D721Med (cell line): ENCODE measurements around the gene CECR2.

ENCODE experiments used
- DNase-seq: peaks from one replicate; pipeline ENCODE4 v3.0.0; 2011; ENCODE audit warnings: low spot score; ENCODE audit not compliant: insufficient read length
- FAIRE-seq: peaks from 2 replicates; lab custom pipeline; 2011; peaks lifted over from hg19 to GRCh38; lab: Jason Lieb, UNC
- TF ChIP-seq, protein P1 (sequence below): IDR thresholded peaks from 2 replicates; pipeline ENCODE4 v1.5.1; 2012; ENCODE audit warnings: mild to moderate bottlenecking, control low read depth; ENCODE audit not compliant: insufficient read depth; ENCODE audit errors: missing control alignments

CECR2 gene

GRCh38 chr22:17438026-17438425 is 68.8 kb downstream of the CECR2 start:
- FAIRE-seq, result no peak

DNA sequence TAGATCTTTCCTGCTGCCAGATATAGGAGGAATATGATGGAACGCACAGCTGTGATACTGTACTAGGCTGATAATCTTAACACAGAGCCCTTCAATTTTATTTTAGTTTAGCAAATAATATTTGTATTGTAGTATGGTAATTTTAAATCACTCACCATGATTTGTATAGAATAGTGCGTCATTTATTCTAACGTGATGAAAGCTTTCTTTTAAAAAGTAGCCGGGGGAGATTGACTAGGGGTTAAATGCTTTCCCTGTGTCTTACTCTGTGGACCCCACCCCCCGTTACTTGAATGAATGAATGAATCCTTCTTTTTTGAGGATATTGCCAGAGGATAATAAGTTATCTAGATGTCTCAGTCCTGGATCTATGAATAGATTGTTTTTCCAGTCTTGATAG is 72.1 kb downstream of the CECR2 start:
- TF ChIP-seq, protein P1, sequence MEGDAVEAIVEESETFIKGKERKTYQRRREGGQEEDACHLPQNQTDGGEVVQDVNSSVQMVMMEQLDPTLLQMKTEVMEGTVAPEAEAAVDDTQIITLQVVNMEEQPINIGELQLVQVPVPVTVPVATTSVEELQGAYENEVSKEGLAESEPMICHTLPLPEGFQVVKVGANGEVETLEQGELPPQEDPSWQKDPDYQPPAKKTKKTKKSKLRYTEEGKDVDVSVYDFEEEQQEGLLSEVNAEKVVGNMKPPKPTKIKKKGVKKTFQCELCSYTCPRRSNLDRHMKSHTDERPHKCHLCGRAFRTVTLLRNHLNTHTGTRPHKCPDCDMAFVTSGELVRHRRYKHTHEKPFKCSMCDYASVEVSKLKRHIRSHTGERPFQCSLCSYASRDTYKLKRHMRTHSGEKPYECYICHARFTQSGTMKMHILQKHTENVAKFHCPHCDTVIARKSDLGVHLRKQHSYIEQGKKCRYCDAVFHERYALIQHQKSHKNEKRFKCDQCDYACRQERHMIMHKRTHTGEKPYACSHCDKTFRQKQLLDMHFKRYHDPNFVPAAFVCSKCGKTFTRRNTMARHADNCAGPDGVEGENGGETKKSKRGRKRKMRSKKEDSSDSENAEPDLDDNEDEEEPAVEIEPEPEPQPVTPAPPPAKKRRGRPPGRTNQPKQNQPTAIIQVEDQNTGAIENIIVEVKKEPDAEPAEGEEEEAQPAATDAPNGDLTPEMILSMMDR, result no peak
- FAIRE-seq (no peak), DNase-seq (no peak)

More at GRCh38 chr22:17438026-17438425, 68.8 kb downstream of the CECR2 start:
- TF ChIP-seq, protein P1, result no peak
- DNase-seq, result no peak

DNA sequence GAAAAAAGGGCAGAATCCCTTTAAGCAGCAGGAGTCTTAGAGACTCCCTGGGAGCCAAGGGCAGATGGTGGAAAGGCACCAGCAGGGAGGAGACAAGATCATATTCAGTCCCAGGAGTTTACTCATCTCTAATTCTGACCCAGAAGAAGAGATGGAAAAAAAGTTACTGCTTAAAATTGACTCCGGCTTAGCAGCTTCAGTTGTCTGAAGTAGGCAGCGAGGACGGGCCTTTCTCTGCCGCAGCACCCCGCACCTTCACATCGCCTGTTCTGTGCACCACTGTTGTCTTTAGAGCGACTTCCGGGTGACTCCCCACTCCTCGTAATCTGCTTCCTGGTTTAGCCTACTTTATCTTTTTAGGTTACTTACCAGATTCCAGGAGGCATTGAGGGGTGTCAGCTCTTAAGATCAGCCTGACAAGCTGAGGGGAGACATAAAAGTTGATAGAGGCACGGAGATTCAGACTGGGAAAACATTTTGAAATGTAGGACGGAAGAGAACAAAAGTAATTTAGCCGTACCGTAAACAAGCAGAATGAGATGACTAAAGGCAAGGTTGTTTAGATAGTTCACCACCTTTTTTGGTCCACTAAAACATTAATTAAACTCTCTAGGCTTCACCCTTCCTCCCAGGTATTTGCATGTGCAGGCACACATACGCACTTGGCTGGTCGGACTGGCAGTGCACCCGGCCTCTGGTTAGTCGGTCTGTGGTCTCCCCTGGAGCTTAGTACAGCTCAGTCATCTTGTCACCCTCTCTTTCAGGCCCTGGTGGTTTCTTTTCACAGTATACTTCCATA is 74.3 kb downstream of the CECR2 start:
- TF ChIP-seq, protein P1, result no peak
- no peak for FAIRE-seq
- no peak for DNase-seq

DNA sequence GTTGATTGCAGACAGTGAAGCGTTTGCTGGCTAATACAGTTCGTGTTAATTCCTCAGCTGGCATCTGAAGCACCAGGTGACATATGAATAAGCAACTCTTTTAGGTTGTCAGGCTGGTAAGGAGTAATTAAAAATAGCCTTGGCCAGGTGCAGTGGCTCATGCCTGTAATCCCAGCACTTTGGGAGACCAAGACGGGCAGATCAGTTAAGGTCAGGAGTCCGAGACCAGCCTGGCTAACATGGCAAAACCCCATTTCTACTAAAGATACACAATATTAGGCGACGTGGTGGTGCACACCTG is 74.9 kb downstream of the CECR2 start:
- FAIRE-seq (no peak), DNase-seq (no peak)
- TF ChIP-seq, protein P1, result no peak

- no peak for FAIRE-seq
- no peak for DNase-seq
- TF ChIP-seq, protein P1, result no peak
Observed at GRCh38 chr22:17446698-17447097, 77.4 kb downstream of the CECR2 start.

DNA sequence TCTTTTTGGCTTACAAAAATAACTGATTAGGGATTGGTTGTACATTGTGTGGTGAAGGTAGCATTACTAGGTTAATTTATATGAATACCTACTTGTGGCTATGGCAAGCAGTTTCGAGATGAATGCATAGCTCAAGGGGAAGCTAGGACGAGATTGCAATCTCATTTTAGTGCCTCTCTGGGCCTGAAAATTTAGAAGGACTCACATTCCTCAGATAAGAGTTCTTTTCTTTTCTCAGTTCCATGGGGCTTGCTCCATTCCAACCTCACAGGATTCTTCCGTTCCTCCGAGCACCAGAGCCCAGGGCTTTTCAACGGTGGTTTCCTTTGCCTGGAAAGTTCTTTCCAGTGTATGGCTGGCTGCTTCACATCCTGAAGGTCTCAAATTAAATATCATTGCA is 82.1 kb downstream of the CECR2 start:
- DNase-seq, result no peak
- TF ChIP-seq, protein P1, result no peak
- FAIRE-seq, result no peak

DNA sequence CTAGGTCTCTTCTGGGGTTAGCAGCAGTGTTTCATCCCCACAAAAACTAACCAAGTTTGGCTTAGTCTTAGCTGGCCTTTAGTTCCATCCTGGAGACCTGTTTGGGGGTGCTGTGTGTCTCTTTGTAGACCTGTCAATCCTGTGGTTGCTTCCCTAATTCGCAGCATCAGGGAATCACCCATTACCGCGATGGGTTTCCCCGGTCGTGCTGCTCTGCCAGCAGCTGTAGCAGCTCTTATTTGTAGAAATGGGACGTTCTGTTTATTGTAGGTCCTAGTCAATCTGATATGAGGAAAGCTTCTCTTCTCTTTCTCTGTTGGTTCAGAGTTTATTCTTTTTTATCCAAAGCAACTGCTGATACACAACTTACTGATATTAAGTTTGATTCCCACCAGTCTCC is 91.6 kb downstream of the CECR2 start:
- DNase-seq (no peak), FAIRE-seq (no peak)
- TF ChIP-seq, protein P1, result no peak
